HG03442 (cell line): Measurements from ENCODE around the gene DCDC2C.

Experiments used
- ATAC-seq: cut with Tn5 transposase; IDR thresholded peaks from one replicate; pipeline ENCODE4 v1.9.1; 2021; ENCODE audit warnings: mild to moderate bottlenecking, moderate library complexity; ENCODE audit not compliant: unreplicated experiment

The DCDC2C gene

GRCh38 chr2:3876221-3876620, 172.8 kb downstream of the DCDC2C start:
- ATAC-seq, result no peak

- no peak for ATAC-seq
Measured at GRCh38 chr2:3876685-3877084, 173.3 kb downstream of the DCDC2C start.

- ATAC-seq, result no peak
Measured at GRCh38 chr2:3885629-3886628, 182.6 kb downstream of the DCDC2C start.

GRCh38 chr2:3895021-3895420, 191.6 kb downstream of the DCDC2C start:
- ATAC-seq, result no peak
